Measurements from ENCODE around the gene BATF2.
"Not testable (repeated sequence)": the region's sequence is repeated elsewhere in the genome, so short reads cannot be mapped to it uniquely, and the experiment has no call there.

The BATF2 gene

DNA sequence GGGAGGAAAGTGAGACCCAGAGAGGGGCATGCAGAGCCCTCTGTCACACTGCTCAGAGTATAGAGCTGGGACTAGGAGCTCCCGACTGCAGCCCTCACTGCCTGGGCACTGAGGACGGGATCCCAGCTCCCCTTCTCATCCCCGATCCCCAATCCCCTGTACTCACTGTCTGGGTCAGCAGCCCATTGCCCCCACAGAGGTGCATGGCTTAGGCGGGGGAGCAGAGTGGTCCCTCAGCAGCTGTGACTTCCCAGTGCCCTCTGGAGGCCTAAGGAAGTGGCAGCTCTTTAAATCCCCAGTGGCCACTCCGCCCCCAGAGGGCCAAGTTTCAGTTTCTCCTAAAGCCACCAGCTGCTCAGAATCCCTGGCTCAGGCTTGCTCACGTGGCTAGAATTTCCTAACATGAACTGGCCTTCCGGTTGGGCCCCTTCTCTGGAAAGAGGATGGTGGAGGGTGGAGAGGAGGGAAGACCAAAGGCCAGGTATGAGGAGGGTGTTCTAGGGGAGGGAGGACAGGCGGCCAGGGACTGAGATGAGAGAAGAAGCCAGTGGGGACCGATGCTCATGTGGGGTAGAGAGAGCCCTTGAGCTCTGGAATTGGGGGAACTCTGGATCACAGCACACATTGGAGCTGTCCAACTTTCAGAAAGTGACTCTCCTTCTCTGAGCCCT, at the start of gene BATF2:
BATF2 (minus strand) TSS at position 262 of the 671 bp plus-strand sequence; CDS start at position 205, 57 bp downstream.
- DNase-seq, result no peak

DNA sequence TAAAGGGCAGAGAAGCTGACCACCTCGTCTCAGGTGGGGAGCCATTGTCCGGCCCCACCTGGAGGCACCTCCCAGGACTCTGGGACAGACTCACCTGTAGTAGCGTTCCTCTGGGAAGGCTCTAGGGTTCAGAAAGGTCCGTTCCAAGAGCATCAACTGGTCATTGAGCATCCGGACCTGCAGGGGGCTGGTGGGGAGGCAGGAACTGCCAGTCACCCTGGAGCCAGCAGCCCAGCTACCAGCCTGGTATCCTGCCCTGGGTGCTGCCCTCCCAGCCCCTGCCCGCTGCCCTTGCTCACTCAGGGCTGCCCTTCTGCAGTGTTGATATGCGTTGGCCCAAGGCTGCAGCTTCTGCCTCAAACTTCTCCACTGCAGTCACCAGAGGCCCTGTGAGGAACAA, 49.0 kb upstream of the BATF2 start:
- DNase-seq, result no peak

- DNase-seq, result no peak
These were observed 48.3 kb upstream of the BATF2 start for GRCh38 chr11:65045061-65045460.

DNA sequence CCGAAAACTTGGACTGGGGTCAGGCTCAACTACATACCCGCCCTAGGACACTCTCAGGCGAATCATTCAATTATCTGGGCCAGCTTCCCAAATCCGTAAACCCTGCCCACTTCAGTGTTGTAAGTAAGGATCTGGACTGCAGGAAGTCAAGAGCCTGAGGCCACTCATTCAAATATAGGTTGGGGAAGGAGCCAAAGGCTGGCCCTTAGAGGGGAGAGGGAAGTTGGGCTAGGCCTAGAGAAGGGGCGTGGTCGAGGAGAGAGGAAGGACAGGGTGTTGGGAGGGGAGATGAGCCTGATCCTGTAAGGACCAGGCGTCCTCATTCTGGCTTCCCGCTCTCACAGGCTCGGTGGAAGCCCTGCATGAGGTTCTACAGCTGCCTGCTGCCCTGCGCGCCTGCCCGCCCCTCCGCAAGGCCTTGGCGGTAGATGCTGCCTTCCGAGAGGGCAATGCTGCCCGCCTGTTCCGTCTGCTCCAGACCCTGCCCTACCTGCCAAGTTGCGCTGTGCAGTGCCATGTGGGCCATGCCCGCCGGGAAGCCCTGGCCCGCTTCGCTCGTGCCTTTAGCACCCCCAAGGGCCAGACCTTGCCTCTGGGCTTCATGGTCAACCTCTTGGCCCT, 47.2 kb upstream of the BATF2 start:
- DNase-seq, result no peak

DNA sequence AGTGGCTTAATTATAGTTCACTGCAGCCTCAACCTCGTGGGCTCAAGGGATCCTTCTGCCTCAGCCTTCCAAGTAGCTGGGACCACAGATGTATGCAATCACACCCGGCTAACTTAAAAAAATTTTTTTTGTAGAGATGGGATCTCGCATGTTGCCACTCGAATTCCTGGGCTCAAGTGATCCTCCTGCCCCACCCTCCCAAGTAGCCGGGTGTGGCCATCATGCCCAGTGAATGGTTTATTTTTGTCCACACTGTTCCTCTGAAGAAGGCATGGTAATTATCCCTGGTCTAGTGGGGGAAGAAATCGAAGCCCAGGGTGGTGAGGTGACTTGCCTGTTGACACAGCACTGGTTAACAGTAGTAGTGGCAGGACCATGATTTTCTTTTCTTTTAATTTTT, 46.1 kb upstream of the BATF2 start:
- no peak for DNase-seq

- DNase-seq, result peak; percentile 89
These were observed 44.3 kb upstream of the BATF2 start, which contains the start of gene SAC3D1 for GRCh38 chr11:65040847-65041622. TSS of gene SAC3D1 (plus strand) at chr11:65041210. CDS start at chr11:65041293, 83 bp downstream.

- no peak for DNase-seq
These were observed 43.7 kb upstream of the BATF2 start for GRCh38 chr11:65040520-65040846.

- no peak for DNase-seq
These were observed 40.2 kb upstream of the BATF2 start for GRCh38 chr11:65036931-65037330.

DNA sequence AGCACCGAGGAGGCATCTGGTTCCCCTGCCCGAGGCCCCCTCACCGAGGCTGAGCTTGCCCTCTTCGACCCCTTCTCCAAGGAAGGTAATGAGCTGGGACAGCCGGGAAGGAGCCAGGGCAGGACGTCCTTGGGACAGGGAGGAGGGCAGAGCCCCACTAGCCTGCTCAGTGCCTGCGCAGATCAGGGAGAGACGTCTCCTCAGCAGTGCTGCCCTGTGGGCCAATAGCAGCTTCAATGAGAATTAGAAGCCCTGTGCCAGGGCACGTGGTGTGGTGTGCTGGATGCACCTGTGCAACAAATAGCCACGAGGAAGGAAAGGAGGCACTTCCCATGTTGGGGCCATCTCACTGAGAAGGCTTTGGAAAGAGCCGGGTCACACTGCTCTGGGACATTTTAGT, 38.8 kb upstream of the BATF2 start:
- DNase-seq, result no peak

DNA sequence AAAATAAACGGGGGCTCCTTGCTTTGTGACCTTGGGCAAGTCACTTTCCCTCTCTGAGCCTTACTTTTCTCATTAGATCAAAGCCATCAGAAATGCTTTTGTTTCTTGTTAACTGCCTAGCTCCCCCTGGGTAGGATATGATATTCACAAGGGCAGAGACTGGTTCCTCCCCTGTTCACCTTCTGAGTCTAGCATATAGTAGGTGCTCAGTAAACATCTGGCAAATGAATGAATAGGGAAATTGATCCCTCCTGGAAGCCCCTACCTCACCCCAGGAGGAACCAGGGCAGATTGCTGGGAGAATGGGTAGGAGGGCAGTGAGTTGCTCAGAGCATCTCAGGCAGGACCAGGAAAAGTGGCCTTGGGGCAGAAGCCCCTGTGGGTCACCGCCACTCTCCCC, 37.7 kb upstream of the BATF2 start:
- DNase-seq, result no peak

GRCh38 chr11:65032216-65032615, 35.4 kb upstream of the BATF2 start:
- DNase-seq, result no peak

GRCh38 chr11:65027213-65028067, 30.7 kb upstream of the BATF2 start, which contains the start of gene SNX15:
TSS of gene SNX15 (plus strand) at chr11:65027439. CDS start at chr11:65027538, 99 bp downstream.
- DNase-seq, result peak; percentile 91

GRCh38 chr11:65026810-65027209, 30.0 kb upstream of the BATF2 start:
- no peak for DNase-seq

DNA sequence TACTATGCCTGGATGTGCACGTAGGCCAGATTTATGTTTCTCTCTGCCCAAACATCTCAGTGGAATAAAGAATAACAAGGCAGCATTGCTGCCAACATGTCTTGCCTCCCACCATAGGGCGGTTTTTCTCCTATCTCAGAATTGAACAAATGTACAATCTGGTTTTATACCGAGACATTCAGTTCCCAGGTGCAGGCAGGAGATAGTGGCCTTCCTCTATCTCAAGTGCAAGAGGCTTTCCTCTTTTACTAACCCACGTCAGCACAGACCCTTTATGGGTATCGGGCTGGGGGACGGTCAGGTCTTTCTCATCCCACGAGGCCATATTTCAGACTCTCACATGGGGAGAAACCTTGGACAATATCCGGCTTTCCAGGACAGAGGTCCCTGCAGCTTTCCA, 26.7 kb upstream of the BATF2 start:
- DNase-seq, result not testable (repeated sequence)

- no peak for DNase-seq
These were observed 24.7 kb upstream of the BATF2 start for GRCh38 chr11:65021509-65021908.

DNA sequence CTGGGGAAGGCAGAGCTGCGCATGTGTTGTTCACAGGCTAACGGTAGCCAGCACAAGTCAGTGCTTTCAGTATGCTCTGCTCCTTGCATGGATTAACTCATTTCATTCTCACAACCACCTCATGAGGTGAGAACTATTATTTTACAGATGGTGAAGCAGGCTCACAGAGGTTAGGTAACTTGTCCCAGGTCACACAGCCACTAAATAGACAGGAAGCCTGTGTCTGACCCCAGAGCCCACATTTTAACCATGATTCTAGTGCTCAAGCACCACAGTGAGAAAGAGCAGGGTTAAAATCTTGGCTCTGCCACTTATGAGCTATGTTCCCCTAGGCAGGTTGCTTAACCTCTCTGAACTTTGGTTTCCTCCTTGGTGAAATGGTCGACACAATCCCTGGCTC, 24.2 kb upstream of the BATF2 start:
- no peak for DNase-seq

DNA sequence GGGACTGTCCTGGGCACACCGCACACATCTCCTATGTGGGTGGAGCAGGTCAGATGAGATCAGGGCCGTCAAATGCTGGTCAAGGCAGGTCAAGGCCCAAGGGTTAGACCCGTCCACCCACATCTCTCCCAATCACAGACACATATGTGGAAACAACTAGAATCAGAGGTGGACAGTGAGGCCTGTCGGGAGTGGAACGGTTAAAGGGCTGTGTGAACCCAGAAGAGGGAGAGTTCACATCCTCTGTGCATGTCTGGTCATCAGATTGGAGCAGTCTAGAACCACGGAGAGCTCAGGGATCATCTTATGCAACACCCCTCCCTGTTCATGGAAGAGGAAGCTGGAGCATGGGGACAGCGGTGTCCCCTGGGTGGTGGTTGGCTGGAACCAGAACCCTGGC, 23.1 kb upstream of the BATF2 start:
- DNase-seq, result no peak

- no peak for DNase-seq
These were observed 21.2 kb upstream of the BATF2 start for GRCh38 chr11:65017937-65018336.

DNA sequence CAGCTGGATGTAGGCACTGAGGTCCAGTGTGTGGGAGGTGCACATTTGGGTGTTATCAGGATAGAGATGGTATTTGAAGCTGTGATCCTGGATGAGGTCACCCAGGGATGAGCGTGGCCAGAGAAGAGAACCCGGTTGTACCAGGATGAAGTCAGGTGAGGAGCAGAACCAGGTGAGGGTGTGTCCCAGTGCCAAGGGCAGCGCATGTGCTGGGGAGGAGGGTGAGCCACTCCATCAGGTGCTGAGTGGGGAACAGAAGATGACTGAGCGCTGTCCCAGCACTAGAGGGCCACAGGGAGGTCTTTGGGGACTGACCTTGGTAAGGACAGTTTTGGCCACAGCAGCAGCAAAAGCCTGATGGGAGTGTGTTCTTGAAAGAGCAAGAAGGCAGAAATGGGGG, 19.9 kb upstream of the BATF2 start:
- no peak for DNase-seq

- peak; percentile 3 for DNase-seq
These were observed 18.0 kb upstream of the BATF2 start for GRCh38 chr11:65014726-65015227.

DNA sequence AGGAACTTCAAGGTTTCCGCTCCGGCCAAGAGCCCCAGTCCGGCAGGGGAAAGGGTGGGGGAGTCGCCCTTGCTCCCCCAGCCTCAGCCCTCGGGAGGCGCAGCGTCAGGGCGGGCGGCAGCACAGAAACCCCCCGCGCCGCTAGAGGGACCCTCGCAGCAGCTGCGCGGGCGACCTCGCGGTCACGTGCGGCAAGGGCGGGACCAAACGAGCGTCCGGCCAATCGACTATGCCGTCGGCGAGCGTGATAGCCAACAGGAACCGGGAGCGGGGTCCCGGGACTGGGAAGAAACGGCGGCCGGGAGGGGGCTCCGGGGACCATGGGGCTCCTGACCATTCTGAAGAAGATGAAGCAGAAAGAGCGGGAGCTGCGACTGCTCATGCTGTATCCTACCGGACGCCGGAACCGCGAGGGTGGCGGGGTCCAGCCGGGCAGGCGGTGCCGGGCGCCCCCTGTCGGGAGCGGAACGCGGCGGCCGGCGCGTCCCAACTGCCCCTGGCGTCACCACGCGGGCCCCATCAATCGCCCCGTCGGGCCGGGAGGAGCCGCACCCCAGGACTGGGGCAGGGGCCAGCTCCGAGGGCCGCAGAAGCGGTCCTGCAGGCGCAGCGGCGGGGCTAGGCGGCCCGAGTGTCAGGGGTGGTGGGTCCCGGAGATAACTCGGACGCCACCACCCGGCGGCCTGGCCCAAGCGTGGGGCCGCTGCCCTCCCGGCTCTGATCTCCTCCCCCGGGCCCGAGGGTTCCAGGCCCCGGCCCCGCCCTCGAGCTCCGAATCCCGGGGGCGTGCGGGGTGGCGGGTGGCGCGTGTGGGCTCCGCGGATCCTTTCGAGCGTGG, 17.3 kb upstream of the BATF2 start, which contains the start of gene ARL2:
ARL2 (plus strand) TSS at position 273 of the 838 bp plus-strand sequence; CDS start at position 321, 48 bp downstream.
- peak; percentile 87 for DNase-seq

Measured in activated naive CD4-positive, alpha-beta T cell treated with Interleukin-2 at 50 U/mL for 16 hours (primary cell).